GM21786 (cell line): Measurements from ENCODE around the gene CDC14A.

ENCODE experiments used
- ATAC-seq: cut with Tn5 transposase; IDR thresholded peaks from one replicate; pipeline ENCODE4 v1.9.1; 2021; ENCODE audit not compliant: unreplicated experiment

Gene CDC14A

DNA sequence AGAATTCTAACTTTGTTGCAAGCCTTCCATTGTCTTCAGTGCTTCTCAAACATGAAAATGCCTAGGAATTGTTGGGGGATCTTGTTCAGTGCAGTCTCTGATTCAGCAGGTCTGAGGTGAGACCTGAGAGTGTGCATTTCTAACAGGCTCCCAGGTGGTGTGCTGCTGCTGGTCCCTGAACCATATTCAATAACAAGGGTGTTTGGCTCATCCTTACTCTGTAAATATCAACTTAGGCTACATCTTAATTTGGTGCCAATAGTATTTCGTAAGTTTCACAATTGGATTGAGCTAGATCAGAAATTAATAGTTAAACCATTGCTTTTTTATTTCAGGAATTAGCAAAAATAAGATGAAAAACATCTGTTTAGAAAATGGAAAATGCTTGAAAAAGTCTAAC lies 126.5 kb downstream of the CDC14A start:
- no peak for ATAC-seq

DNA sequence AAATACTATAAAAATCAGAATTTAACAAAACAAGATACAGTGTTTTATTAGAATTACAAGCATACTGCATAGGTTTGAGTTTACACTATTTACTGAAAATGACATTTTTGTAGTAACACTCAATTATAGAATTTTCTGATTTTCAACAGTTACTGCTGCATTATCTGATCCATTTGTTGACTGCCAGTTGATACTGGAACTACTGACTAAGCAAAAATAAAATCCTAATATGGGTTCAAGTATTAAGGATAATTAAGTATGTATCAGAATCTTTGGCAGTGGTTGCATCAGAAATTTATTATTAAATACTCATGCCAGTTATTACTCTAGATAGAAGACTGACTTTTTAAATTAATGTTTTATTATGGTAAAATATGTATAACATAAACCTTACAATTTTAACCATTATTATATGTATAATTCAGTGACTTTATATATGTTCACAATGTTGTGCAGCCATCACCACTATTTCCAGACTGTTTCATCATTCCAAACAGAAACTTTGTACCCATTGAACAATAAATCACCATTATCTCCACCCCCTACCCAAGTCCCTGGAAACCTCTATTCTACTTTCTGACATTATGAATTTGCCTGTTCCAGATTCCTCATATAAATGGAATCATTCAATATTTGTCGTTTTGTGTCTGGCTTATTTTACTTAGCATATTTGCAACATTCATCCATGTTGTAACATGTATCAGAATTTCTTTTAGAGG lies 127.5 kb downstream of the CDC14A start:
- no peak for ATAC-seq

DNA sequence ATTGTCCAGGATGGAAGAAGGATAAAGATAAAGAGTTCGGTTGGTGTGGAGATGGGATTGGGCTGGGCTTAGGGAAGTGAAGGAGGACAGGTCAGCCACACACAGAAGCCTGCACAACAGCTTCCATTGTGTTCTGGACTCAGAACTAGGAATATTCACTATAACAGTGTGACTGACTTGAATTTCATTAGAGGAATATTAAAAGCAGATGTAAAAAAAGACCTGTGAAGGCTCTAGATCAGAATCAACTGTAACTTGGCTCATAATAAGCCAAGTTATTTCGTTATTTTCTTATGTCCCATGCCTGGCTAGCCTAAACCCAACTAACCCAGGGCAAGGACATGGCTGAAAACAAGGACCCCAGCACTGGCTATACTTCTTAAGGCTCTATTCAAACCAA lies 129.0 kb downstream of the CDC14A start:
- ATAC-seq, result no peak

DNA sequence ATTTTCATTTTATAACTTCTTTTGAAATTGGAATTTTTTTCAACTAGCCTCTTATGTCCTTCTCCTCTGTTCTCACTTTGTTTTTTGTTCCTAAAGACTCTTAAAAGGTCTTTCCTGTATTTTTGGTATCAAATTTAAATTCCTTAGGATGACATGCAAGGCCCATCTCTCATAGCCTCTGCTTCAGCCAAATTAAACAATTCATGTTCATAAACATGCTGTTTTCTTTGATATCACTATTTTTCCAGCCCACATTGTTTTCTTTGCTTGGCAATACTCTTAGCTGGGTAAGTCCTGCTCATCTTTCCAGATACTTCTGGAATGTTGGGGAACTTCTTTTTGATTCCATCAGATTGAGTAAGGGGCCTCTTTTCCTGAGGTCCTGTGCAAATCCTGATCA lies 129.9 kb downstream of the CDC14A start:
- no peak for ATAC-seq

DNA sequence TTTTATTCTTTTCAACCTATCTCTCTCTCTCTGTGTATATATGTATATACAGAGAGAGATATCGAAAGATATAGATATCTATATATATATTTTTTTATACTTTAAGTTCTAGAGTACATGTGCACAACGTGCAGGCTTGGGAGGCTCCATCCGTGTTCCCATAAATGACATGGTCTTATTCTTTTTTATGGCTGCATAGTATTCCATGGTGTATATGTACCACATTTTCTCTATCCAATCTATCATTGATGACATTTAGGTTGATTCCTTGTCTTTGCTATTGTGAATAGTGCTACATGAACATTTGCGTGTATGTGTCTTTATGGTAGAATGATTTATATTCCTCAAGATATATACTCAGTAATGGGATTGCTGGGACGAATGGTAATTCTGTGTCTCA lies 130.4 kb downstream of the CDC14A start:
- ATAC-seq, result no peak

DNA sequence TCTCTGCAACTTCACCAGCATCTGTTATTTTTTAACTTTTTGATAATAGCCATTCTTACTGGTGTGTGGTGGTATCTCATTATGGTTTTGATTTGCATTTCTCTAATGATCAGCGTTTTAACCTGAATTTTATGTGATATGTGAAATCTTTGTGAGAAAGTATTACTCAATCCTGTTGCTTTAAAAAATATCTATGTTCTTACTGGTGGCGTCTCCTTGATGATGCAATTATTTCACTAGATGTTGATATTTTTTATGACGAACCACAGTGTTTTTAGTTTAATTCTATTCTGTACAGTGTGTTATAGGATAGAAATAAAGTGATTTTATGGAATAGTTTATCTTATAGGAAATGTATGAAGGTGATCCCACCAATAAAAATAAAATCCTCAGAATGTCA lies 130.9 kb downstream of the CDC14A start:
- ATAC-seq, result no peak

DNA sequence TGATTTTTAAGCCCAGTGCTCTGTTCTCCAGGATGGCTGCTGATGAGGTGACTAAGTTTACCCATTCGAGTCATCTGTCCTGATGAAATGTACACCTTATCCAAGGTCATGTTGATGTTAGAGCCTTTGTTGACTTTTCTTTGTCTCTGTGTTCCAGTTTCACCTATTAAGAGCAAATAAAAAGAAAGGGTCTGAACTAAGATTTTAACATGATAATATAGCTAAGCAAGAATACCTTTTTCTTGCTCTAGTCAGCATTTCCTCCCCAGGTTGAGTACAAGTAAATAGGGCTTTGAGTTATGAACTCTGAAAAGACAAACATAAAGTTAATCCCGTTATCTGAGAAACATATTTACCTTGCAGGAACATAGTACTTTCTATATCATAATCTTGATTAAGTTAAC lies 133.6 kb downstream of the CDC14A start:
- no peak for ATAC-seq

DNA sequence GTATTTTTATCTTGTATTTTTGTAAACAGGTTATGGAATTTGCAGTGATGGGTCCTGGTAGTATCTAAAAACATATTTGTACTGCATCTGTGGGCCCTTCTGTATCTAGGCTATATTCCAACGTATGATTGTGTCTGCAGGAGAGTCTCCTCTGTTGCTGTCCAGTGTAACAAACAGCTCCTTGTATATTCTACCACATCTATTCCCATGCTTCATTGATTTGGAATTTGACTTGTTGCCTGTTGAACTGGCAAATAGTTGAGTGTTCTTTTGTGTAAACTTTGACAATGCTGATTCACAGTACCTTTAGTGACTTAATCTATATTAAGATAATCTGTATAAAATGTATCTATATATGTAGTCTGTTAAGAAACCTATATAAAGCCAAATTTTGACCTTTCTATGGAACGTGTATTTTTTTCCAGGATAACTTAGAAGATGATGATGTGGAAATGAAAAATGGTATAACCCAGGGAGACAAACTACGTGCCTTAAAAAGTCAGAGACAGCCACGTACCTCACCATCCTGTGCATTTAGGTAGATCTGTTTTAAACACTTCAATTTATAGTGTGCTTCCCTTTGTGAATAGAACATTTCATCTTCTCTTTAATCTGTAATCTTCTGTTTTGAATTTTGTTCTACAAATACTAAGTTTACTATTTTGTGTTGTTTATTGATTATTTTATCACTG lies 142.2 kb downstream of the CDC14A start:
- ATAC-seq, result no peak

DNA sequence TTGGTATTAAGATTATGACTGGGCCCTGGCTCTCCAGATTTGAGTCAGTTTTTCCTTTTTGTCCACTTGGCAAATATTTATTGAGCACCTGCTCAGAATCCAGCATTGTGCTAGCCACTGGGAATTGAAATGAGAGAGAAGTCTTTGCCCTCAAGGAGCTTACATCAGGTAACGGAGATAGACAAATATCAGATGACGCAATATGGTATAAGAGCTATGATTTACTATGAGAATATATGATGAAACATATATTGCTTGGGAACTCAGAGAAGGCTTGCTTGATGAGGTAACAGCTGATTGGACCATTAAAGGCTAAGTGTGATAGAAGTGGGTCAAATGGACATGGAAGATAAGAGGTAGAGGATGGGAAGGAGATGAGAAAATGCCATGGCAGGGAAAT lies 144.6 kb downstream of the CDC14A start:
- ATAC-seq, result no peak

DNA sequence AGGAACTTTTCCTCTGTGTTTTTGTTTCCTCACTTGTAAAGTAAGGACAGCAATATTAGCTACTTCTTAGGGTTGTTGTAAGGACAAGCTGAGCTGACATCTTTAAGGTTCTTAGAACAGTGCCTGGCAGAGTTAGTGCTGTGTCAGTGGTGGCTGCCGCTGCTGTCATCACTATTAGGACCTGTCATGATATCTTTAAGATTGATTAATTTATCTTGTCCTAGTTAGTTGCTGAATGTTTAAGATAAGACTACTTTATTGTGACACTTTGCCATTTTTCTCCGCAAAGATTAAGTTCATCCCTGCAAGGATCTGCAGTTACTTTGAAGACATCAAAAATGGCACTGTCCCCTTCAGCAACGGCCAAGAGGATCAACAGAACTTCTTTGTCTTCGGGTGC lies 145.5 kb downstream of the CDC14A start:
- ATAC-seq, result no peak

DNA sequence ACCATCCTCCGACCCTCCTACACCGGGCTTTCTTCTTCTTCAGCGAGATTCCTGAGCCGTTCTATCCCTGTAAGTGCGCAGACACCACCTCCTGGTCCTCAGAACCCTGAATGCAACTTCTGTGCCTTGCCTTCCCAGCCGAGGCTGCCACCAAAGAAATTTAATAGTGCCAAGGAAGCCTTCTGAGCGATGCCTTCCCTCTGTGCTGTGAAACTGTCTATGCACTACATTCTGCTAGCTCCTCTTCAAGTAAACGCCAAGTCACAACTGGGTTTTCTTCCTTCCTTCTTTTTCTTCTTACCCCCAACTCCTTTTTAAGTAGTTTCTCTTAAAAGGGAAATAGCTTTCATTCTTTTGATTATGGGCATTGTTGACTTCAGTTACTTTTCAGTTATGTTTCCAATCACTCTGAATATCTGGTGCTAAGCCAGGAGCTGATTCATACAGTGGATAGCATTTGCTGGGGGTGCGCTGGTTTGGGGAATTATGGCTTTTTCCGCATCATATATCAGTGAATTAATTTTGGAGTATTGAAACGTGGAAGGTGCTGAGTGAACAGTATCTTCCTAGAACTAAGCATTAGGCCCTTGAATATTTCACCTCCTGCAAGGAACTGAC lies 147.0 kb downstream of the CDC14A start:
- no peak for ATAC-seq

DNA sequence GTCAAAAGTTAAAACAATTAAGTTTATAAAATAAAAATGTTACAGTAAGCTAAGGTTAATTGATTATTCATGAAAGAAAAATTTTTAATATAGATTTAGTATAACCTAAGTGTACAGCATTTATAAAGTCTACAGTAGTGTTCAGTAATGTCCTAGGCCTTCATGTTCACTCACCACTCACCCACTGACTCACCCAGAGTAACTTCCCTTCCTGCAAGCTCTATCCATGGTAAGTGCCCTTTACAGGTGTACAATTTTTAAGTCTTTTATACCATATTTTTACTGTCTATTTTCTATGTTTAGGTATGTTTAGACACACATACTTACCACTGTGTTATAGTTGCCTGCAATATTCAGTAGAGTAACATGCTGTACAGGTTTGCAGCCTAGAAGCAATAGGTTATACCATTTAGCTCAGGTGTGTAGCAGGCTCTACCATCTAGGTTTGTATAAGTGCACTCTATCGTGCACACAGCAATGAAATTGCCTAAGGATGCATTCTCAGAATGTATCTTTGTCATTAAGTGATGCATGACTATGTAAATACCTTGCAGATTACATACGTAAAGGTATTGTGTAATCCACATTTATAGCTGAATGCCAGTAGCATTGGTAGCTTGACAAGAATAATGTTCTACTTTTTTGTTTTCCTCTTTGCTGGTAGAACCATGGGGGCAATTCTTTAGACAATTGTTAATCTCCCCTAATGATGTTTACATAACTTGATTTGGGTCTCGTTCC lies 149.9 kb downstream of the CDC14A start:
- ATAC-seq, result no peak

DNA sequence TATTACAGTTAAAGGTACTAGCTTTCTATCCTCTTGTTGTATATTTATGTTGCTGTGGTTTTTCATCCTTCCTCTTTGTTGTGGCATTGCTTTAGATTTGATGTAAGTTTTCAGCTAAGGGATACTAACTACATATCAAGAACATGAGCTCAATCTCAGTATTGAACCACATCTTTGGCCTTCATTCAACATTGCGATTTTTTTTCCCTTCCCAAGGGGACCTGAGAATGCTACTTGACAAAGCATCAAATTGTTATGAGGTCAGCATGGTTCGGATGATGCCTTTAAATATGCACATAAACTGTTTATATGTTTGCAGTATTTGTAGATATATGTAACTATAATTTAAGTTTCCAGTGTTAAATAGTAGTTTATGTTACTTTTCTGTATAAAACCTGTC lies 153.9 kb downstream of the CDC14A start:
- ATAC-seq, result no peak

DNA sequence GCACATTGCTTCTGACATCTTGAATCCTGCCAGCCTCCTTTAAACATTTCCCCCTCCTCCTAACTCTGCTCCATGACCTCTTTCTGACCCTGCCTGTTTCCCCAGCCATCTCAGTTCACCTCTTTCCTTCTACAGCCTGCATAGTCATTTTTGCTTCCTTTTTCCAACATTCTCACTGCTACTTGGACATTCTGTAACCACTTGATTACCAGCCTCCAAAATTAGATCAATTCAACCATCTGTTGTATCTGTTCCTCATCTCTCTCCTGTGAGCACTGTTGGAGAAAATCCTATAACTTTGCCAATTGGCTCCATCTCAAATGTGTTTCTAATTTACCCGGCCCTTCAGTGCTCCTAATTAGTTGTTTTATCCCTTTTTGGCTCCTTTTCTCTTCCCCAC lies 158.1 kb downstream of the CDC14A start:
- no peak for ATAC-seq

DNA sequence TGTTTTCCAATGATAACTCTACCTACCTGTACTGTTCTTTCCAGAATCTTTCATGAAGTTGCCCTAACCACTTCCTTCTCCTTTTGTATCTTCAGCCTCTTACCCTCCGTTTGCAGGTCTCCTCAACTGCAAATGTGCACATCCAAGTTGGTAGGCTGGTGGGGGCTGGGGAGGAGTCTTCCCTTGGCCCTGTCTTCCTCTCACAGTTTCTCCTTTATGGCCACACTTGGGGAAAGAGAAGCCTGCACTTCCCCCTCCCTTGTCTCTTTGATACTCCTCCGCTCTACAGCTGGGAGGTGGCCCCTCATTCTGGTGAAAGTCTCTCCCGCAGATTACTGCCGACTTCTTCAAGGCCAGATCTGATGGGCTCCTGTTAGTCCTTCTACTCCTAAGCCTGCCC lies 158.8 kb downstream of the CDC14A start:
- no peak for ATAC-seq

DNA sequence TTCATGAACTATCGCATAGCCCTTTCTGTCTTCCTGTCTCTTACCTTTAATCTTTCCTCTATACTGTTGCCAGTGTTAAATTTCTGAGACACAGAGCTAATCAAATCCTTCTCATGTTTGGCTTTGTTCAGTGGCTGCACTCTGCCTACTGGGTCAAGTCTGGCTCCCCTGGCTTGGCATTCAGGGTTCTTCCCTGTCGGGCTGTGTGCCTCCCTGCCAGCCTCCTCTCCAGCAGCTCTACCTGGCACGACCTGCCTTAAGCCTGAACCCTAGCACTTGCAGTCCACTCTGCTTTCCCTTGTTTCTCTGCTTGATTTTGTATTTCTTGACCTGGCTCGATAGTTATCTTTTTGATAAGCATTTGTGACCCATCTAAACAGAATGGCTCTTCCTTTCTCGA lies 159.5 kb downstream of the CDC14A start:
- no peak for ATAC-seq

DNA sequence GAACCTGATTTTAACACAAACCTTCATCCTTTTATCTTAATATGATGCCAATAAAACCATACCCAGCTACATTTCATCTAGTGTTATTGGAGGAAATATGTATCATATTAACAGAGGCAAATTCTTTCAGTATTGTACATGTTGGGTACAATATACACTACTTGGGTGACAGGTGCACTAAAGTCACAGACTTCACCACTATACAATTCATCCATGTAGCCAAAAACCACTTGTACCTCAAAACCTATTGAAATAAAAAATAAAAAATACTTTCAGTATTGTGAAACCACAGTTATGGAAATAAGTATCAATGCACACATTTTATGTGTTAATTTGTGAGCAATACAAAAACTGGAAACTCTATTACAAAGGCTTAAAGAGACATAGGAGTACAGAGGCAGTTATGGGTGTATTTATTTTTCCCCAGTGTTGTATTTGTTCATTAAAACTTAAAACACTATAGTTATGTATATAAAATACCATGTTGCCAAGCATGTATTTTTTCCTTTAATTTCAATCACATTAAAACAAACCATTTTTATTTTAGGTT lies 160.6 kb downstream of the CDC14A start:
- ATAC-seq, result no peak

DNA sequence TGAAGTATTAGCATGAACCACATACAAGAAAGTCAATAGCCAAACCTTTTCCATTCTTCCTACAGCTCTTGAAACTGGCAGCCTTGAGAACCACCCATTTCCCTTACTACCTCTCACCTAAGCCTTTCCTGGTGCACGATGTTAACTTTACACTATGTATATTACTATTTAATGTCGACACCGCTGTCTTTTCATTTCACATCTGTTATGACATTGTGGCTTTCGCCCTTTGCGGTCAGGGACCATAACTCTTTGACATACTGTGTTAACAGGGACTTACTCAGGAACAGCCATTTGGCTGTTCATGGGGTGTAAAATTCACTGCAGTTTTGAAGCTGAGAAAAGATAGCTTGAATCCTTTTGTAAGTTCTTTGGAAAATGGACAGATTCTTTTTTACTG lies 164.6 kb downstream of the CDC14A start:
- ATAC-seq, result no peak

DNA sequence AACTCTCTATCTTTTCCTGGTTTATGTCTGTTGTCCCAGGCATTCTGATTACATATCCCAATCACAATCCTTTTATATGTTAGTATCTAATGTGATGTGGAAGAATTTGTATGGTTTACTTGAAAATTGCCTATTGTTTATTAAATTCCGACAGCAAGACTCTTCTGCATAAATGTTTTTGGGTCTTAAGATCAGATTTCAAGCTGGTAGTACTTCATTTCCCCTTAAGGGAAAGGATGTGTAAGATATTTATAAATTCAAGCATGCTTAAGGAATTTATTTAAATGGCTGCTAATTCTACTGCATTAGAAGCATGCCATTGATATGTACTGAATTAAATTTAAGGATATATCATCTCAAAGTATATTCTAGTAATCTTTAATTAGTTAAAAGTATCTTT lies 165.2 kb downstream of the CDC14A start:
- ATAC-seq, result no peak

DNA sequence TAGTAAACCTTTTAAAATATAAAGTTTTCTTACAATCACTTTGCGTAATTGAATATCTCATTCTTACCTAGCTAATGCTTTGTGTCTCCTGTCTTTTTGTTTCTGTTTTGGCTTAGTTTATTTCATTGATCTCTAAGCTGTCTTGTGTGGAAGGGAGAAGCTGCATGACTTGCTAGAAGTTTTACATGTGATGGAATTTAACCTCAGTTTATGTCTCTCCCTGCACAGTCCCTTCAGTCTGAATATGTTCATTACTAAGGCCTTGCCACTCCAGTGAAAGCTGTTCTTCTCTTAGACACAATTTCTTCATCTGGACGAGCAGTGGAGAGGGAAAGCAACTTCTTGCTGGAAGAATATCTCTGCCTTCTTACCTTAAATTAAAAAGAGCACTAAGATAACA lies 165.7 kb downstream of the CDC14A start:
- ATAC-seq, result no peak

DNA sequence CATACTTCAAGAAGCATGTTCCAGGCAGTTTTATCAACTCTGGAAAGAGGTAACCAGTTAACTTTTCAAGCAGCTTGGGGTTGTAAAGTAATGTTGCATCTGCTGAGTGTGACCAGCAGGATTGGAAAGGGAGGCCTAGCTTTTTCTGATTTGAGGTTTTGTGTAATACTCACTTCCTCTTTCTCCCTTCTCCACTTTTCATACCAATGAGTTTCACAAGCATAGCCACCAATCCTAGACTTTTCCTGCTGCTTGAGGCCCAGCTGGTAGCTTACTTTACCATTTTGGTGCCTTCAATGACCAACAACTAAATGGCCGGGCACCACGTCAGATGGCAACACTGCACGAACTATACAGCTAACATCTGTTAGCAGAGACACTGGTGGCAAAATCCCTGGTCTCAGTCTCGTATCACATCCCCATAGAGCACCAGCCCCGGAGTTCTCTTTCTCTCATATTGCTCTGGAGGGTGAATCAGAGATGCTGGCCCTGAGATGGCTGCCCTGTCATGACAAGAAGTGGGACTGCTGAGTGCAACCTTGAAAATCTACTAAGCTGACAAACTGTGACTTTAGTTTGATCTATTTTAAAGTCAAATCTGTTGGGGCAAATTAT lies 170.8 kb downstream of the CDC14A start:
- ATAC-seq, result peak; percentile 93
